Gastrocnemius medialis (tissue), 4 donors: ENCODE results near the gene SLC25A22.

Experiments used
- POLR2A ChIP-seq, 2 donors: fragments of 450-650 bp; IDR thresholded peaks; one replicate each; pipeline ENCODE4 v1.6.1; 2017; ENCODE audit warnings: antibody characterized with exemption in 2 of 2, mild to moderate bottlenecking in 2 of 2, moderate library complexity in 2 of 2
- TF ChIP-seq, protein P1 (sequence below), 5 experiments: fragments of 450-650 bp in 3 of 5; fragments of 200-600 bp in 2 of 5; sonication (generic) in 2 of 5; IDR thresholded peaks in 4 of 5; conservative IDR thresholded peaks in 1 of 5; 1 replicate in 4 of 5; 2 replicates in 1 of 5; pipeline ENCODE4 v1.5.1; 2016 to 2019; ENCODE audit warnings: antibody characterized with exemption in 5 of 5, mild to moderate bottlenecking in 3 of 5, moderate library complexity in 3 of 5

DNA sequence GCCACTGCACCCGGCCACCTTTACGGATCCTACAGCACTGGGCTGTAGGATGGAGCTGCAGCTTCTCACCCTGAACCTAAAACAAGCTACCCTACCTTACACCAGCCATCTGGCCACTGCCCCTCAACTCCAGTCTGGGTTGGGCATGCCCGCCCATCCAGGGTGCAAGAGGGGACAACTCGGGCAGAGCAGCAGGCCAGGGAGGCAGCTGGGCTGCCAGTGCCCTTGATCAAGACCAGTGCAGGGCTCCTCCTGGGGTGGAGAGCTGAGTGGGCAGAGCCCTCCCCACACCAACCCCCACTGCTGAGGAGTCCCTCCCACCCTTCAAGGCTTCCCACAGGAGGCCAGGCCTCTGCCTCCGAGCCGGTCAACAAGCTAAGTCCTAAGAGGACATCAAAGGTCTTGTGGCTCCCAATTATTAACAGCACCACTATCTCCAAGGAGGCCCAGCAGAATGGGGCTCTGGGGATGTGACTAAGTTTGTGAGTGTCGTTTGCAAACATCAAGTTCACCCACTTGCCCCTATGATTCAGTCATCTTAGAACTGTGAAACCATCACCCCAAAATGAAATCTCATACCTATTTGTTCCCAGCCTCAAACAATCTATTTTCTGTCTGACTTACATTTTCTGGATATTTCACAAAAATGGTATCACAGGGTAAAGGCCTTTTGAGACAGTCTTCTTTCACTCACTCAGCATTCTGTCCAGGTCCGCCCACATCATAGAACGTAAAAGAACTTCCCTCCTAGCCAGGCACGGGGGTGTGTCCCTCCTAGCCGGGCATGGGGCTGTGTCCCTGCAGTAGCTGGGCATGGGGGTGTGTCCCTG lies 31.8 kb downstream of the SLC25A22 start:
- no peak for TF ChIP-seq POLR2A (IDR thresholded peaks at IDR 0.05)
- TF ChIP-seq, protein P1, sequence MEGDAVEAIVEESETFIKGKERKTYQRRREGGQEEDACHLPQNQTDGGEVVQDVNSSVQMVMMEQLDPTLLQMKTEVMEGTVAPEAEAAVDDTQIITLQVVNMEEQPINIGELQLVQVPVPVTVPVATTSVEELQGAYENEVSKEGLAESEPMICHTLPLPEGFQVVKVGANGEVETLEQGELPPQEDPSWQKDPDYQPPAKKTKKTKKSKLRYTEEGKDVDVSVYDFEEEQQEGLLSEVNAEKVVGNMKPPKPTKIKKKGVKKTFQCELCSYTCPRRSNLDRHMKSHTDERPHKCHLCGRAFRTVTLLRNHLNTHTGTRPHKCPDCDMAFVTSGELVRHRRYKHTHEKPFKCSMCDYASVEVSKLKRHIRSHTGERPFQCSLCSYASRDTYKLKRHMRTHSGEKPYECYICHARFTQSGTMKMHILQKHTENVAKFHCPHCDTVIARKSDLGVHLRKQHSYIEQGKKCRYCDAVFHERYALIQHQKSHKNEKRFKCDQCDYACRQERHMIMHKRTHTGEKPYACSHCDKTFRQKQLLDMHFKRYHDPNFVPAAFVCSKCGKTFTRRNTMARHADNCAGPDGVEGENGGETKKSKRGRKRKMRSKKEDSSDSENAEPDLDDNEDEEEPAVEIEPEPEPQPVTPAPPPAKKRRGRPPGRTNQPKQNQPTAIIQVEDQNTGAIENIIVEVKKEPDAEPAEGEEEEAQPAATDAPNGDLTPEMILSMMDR (IDR thresholded peaks at IDR 0.05 in 4 of 5, conservative IDR thresholded peaks at IDR 0.05 in 1 of 5): no peak
